ENCODE measurements around the gene OLIG1.

- TF ChIP-seq EZH2 (IDR thresholded peaks at IDR 0.05; ENCODE audit: borderline replicate concordance, low read length) (no peak), CTCF (conservative IDR thresholded peaks at IDR 0.05 in 1 of 2, IDR thresholded peaks at IDR 0.05 in 1 of 2; ENCODE audit: extremely low read depth in 1 of 2, insufficient read depth in 1 of 2, low read depth in 1 of 2, low read length in 2 of 2) (no peak)
These were observed 43.2 kb downstream of the OLIG1 start for GRCh38 chr21:33113131-33113530.
